Liver (tissue), 9 donors: ENCODE data around the gene ARHGAP4. TPM values are rescaled to one million over a fixed set of nuclear protein-coding genes. Genes with fewer than 3 reads are reported as not detected.

Experiments
- DNase-seq: peaks from one replicate; pipeline ENCODE4 v3.0.0-alpha.2; 2017; ENCODE audit warnings: low spot score
- H3K27ac ChIP-seq, 2 donors: one replicate each; pipeline ENCODE4 v1.7.0; 2013; ENCODE audit warnings: inconsistent platforms in 2 of 2, low read length in 2 of 2, control low read depth in 1 of 2, low read depth in 1 of 2, mild to moderate bottlenecking in 1 of 2
- H3K27me3 ChIP-seq, 4 donors: one replicate each; pipeline versions ENCODE4 v1.6.1 to v1.7.0; 2013; ENCODE audit warnings: low read length in 3 of 4, inconsistent platforms in 1 of 4, mild to moderate bottlenecking in 1 of 4, moderate library complexity in 1 of 4; ENCODE audit not compliant: control insufficient read depth in 4 of 4, insufficient read depth in 4 of 4
- H3K36me3 ChIP-seq, 4 donors: one replicate each; pipeline versions ENCODE4 v1.6.1 to v1.7.0; 2013; ENCODE audit warnings: low read length in 3 of 4, mild to moderate bottlenecking in 3 of 4, low read depth in 1 of 4, moderate library complexity in 1 of 4; ENCODE audit not compliant: control insufficient read depth in 4 of 4, insufficient read depth in 3 of 4
- H3K4me1 ChIP-seq, 4 donors: one replicate each; pipeline versions ENCODE4 v1.6.1 to v1.7.0; 2013; ENCODE audit warnings: low read length in 3 of 4, mild to moderate bottlenecking in 3 of 4, moderate library complexity in 1 of 4; ENCODE audit not compliant: control insufficient read depth in 4 of 4, insufficient read depth in 4 of 4
- H3K4me3 ChIP-seq, 3 donors: one replicate each; pipeline versions ENCODE4 v1.6.1 to v1.7.0; 2013; ENCODE audit warnings: low read length in 3 of 3, control low read depth in 1 of 3, low read depth in 1 of 3, mild to moderate bottlenecking in 1 of 3
- H3K9ac ChIP-seq, 2 donors: one replicate each; pipeline ENCODE4 v1.7.0; 2013; ENCODE audit warnings: low read length in 2 of 2, mild to moderate bottlenecking in 2 of 2, moderate library complexity in 2 of 2, control low read depth in 1 of 2, low read depth in 1 of 2
- H3K9me3 ChIP-seq, 4 donors: one replicate each; pipeline versions ENCODE4 v1.6.1 to v1.7.0; 2013; ENCODE audit warnings: low read length in 3 of 4; ENCODE audit not compliant: control insufficient read depth in 4 of 4
- EGR1 ChIP-seq, 2 donors: IDR thresholded peaks; 2 replicates each; pipeline ENCODE4 v1.6.1; 2016 to 2018; ENCODE audit warnings: antibody characterized with exemption in 2 of 2, low read depth in 2 of 2
- FOXA1 ChIP-seq: IDR thresholded peaks from 2 replicates; pipeline ENCODE4 v1.6.1; 2016; ENCODE audit warnings: antibody characterized with exemption
- FOXA2 ChIP-seq: IDR thresholded peaks from 2 replicates; pipeline ENCODE4 v1.6.1; 2016; ENCODE audit warnings: antibody characterized with exemption
- GABPA ChIP-seq, 2 donors: IDR thresholded peaks in 1 of 2; conservative IDR thresholded peaks in 1 of 2; 2 replicates each; pipeline ENCODE4 v1.6.1; 2016; ENCODE audit warnings: antibody characterized with exemption in 2 of 2, mild to moderate bottlenecking in 1 of 2, moderate library complexity in 1 of 2
- HNF4A ChIP-seq, 2 donors: conservative IDR thresholded peaks; 2 replicates each; pipeline ENCODE4 v1.6.1; 2016; ENCODE audit warnings: antibody characterized with exemption in 2 of 2, mild to moderate bottlenecking in 2 of 2
- HNF4G ChIP-seq: IDR thresholded peaks from 2 replicates; pipeline ENCODE4 v1.6.1; 2016; ENCODE audit warnings: antibody characterized with exemption
- JUND ChIP-seq, 2 donors: IDR thresholded peaks; 2 replicates each; pipeline ENCODE4 v1.6.1; 2016; ENCODE audit warnings: antibody characterized with exemption in 2 of 2
- NR2F2 ChIP-seq: IDR thresholded peaks from 2 replicates; pipeline ENCODE4 v1.6.1; 2016; ENCODE audit warnings: antibody characterized with exemption
- RAD21 ChIP-seq, 2 donors: IDR thresholded peaks; 2 replicates each; pipeline ENCODE4 v1.6.1; 2016; ENCODE audit warnings: antibody characterized with exemption in 2 of 2, mild to moderate bottlenecking in 2 of 2
- RXRA ChIP-seq, 2 donors: IDR thresholded peaks; 2 replicates each; pipeline ENCODE4 v1.6.1; 2017 to 2018; ENCODE audit warnings: antibody characterized with exemption in 2 of 2, mild to moderate bottlenecking in 1 of 2
- SP1 ChIP-seq: IDR thresholded peaks from 2 replicates; pipeline ENCODE4 v1.6.1; 2018; ENCODE audit warnings: antibody characterized with exemption, mild to moderate bottlenecking
- TAF1 ChIP-seq: conservative IDR thresholded peaks from 2 replicates; pipeline ENCODE4 v1.6.1; 2016; ENCODE audit warnings: antibody characterized with exemption, mild to moderate bottlenecking
- YY1 ChIP-seq: IDR thresholded peaks from 2 replicates; pipeline ENCODE4 v1.6.1; 2016; ENCODE audit warnings: antibody characterized with exemption, mild to moderate bottlenecking
- WGBS: extraction: QIAGEN DNeasy Blood & Tissue Kit; methylation state at CpG from one replicate; pipeline ENCODE4 v1.1.7; 2013; 5-methylcytosine and 5-hydroxymethylcytosine counted together
- polyA plus RNA-seq, 2 donors: library from polyadenylated mRNA; stranded (reverse) in 1 of 2; unstranded in 1 of 2; fragments of 200-250 nt in 1 of 2; fragments of >200 nt in 1 of 2; fragmentation: Nextera tagmentation in 1 of 2; extraction: Ambion mirVana in 1 of 2; gene quantifications; one replicate each; pipeline versions ENCODE4 v1.2.1 to v1.2.3, GENCODE V29; 2013 to 2015
- total RNA-seq, 2 donors: library from RNA; depleted of rRNA; stranded (reverse); fragments of >200 nt; gene quantifications; one replicate each; pipeline ENCODE4 v1.2.3, GENCODE V29; 2014
- TF ChIP-seq, protein P1 (sequence below): IDR thresholded peaks from 2 replicates; pipeline ENCODE4 v1.6.1; 2016; ENCODE audit warnings: antibody characterized with exemption
- TF ChIP-seq, protein P2 (sequence below): IDR thresholded peaks from 2 replicates; pipeline ENCODE4 v1.6.1; 2016; ENCODE audit warnings: antibody characterized with exemption
- TF ChIP-seq, protein P3 (sequence below): fragments of 150-350 bp; IDR thresholded peaks from 2 replicates; pipeline ENCODE4 v1.5.1; 2017; ENCODE audit warnings: improper control_type of control experiment, low read depth, low read length; ENCODE audit not compliant: missing input control
- TF ChIP-seq, protein P4 (sequence below): IDR thresholded peaks from 2 replicates; pipeline ENCODE4 v1.6.1; 2016; ENCODE audit warnings: antibody characterized with exemption, mild to moderate bottlenecking
- TF ChIP-seq, protein P5 (sequence below): IDR thresholded peaks from 2 replicates; pipeline ENCODE4 v1.6.1; 2016; ENCODE audit warnings: antibody characterized with exemption
- donor health status: healthy.
- donor health status: healthy.
- donor health status: healthy.
- donor health status: healthy.
- donor health status: healthy.

Gene ARHGAP4
- total and polyA plus RNA-seq, 4 donors = 3.3 to 28.1 (median 10.2) TPM

DNA sequence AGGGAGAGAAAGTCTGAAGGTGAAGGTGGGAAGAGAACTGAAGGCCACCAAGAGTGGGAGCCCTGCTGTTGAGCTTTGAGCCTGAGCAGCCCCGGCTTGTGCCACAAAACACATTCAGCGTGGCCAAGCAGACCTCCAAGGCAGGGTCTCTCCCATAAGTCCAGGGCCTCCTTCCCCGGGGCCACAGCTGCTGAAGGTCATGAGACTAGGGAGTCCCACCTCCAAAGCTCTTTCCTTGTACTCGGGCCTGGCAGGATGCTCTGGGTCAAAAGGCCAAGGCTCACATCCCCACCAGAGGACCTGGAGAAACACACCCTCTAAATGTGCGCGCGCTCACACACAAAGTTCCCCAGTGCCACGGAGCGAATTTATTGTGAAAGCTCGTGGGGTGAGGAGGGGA, 3.5 kb upstream of the ARHGAP4 start:
- H3K4me1 ChIP-seq = peaks cover 6 to 35% (median 27%) of the 10 kb centered on the region in 4 donors
- TF ChIP-seq, protein P1, sequence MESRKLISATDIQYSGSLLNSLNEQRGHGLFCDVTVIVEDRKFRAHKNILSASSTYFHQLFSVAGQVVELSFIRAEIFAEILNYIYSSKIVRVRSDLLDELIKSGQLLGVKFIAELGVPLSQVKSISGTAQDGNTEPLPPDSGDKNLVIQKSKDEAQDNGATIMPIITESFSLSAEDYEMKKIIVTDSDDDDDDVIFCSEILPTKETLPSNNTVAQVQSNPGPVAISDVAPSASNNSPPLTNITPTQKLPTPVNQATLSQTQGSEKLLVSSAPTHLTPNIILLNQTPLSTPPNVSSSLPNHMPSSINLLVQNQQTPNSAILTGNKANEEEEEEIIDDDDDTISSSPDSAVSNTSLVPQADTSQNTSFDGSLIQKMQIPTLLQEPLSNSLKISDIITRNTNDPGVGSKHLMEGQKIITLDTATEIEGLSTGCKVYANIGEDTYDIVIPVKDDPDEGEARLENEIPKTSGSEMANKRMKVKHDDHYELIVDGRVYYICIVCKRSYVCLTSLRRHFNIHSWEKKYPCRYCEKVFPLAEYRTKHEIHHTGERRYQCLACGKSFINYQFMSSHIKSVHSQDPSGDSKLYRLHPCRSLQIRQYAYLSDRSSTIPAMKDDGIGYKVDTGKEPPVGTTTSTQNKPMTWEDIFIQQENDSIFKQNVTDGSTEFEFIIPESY = no peak
- no peak for TF ChIP-seq EGR1 (IDR thresholded peaks at IDR 0.05; ENCODE audit: low read depth in 2 of 2)
- TF ChIP-seq RAD21 (IDR thresholded peaks at IDR 0.05) = no peak
- TF ChIP-seq GABPA (IDR thresholded peaks at IDR 0.05 in 1 of 2, conservative IDR thresholded peaks at IDR 0.05 in 1 of 2) = no peak
- TF ChIP-seq HNF4G = no peak
- TF ChIP-seq SP1 = no peak
- TF ChIP-seq FOXA1 = no peak
- TF ChIP-seq FOXA2 = no peak
- no peak for TF ChIP-seq TAF1
- TF ChIP-seq JUND (IDR thresholded peaks at IDR 0.05) = no peak
- TF ChIP-seq, protein P2, sequence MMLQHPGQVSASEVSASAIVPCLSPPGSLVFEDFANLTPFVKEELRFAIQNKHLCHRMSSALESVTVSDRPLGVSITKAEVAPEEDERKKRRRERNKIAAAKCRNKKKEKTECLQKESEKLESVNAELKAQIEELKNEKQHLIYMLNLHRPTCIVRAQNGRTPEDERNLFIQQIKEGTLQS = no peak
- TF ChIP-seq, protein P3, sequence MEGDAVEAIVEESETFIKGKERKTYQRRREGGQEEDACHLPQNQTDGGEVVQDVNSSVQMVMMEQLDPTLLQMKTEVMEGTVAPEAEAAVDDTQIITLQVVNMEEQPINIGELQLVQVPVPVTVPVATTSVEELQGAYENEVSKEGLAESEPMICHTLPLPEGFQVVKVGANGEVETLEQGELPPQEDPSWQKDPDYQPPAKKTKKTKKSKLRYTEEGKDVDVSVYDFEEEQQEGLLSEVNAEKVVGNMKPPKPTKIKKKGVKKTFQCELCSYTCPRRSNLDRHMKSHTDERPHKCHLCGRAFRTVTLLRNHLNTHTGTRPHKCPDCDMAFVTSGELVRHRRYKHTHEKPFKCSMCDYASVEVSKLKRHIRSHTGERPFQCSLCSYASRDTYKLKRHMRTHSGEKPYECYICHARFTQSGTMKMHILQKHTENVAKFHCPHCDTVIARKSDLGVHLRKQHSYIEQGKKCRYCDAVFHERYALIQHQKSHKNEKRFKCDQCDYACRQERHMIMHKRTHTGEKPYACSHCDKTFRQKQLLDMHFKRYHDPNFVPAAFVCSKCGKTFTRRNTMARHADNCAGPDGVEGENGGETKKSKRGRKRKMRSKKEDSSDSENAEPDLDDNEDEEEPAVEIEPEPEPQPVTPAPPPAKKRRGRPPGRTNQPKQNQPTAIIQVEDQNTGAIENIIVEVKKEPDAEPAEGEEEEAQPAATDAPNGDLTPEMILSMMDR = no peak
- no peak for TF ChIP-seq NR2F2
- TF ChIP-seq YY1 = no peak
- TF ChIP-seq HNF4A (conservative IDR thresholded peaks at IDR 0.05) = no peak
- no peak for TF ChIP-seq RXRA (IDR thresholded peaks at IDR 0.05)
- TF ChIP-seq, protein P4, sequence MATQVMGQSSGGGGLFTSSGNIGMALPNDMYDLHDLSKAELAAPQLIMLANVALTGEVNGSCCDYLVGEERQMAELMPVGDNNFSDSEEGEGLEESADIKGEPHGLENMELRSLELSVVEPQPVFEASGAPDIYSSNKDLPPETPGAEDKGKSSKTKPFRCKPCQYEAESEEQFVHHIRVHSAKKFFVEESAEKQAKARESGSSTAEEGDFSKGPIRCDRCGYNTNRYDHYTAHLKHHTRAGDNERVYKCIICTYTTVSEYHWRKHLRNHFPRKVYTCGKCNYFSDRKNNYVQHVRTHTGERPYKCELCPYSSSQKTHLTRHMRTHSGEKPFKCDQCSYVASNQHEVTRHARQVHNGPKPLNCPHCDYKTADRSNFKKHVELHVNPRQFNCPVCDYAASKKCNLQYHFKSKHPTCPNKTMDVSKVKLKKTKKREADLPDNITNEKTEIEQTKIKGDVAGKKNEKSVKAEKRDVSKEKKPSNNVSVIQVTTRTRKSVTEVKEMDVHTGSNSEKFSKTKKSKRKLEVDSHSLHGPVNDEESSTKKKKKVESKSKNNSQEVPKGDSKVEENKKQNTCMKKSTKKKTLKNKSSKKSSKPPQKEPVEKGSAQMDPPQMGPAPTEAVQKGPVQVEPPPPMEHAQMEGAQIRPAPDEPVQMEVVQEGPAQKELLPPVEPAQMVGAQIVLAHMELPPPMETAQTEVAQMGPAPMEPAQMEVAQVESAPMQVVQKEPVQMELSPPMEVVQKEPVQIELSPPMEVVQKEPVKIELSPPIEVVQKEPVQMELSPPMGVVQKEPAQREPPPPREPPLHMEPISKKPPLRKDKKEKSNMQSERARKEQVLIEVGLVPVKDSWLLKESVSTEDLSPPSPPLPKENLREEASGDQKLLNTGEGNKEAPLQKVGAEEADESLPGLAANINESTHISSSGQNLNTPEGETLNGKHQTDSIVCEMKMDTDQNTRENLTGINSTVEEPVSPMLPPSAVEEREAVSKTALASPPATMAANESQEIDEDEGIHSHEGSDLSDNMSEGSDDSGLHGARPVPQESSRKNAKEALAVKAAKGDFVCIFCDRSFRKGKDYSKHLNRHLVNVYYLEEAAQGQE = no peak
- TF ChIP-seq, protein P5, sequence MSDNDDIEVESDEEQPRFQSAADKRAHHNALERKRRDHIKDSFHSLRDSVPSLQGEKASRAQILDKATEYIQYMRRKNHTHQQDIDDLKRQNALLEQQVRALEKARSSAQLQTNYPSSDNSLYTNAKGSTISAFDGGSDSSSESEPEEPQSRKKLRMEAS = no peak
- H3K27me3 ChIP-seq = no peaks in the 10 kb centered on the region

More for the DNA sequence above, 3.5 kb upstream of the ARHGAP4 start:
- no peaks in the 10 kb centered on the region for H3K9me3 ChIP-seq
- no peak for DNase-seq
- H3K9ac ChIP-seq = no peak overlapping the region
- no peak overlapping the region for H3K27ac ChIP-seq
- H3K36me3 ChIP-seq = peaks cover 0 to 15% (median 1%) of the 10 kb centered on the region in 4 donors
- WGBS = 85% methylated on average over 10 of the region's 10 CpGs
- H3K4me3 ChIP-seq = no peak overlapping the region
